Thyroid gland (tissue), 4 donors: Measurements from ENCODE around the gene EBP.

Experiments
- POLR2A ChIP-seq, 2 donors: fragments of 450-650 bp; IDR thresholded peaks; one replicate each; pipeline ENCODE4 v1.6.1; 2017; ENCODE audit warnings: antibody characterized with exemption in 2 of 2, mild to moderate bottlenecking in 2 of 2, moderate library complexity in 1 of 2
- TF ChIP-seq, protein P1 (sequence below), 6 experiments: fragments of 200-600 bp in 3 of 6; fragments of 450-650 bp in 3 of 6; sonication (generic) in 3 of 6; IDR thresholded peaks; one replicate each; pipeline ENCODE4 v1.5.1; 2016 to 2019; ENCODE audit warnings: antibody characterized with exemption in 6 of 6, mild to moderate bottlenecking in 2 of 6, inconsistent platforms in 1 of 6, moderate library complexity in 1 of 6

- TF ChIP-seq, protein P1, sequence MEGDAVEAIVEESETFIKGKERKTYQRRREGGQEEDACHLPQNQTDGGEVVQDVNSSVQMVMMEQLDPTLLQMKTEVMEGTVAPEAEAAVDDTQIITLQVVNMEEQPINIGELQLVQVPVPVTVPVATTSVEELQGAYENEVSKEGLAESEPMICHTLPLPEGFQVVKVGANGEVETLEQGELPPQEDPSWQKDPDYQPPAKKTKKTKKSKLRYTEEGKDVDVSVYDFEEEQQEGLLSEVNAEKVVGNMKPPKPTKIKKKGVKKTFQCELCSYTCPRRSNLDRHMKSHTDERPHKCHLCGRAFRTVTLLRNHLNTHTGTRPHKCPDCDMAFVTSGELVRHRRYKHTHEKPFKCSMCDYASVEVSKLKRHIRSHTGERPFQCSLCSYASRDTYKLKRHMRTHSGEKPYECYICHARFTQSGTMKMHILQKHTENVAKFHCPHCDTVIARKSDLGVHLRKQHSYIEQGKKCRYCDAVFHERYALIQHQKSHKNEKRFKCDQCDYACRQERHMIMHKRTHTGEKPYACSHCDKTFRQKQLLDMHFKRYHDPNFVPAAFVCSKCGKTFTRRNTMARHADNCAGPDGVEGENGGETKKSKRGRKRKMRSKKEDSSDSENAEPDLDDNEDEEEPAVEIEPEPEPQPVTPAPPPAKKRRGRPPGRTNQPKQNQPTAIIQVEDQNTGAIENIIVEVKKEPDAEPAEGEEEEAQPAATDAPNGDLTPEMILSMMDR (IDR thresholded peaks at IDR 0.05): no peak
- TF ChIP-seq POLR2A (IDR thresholded peaks at IDR 0.05): peak in 1 of 2 donors; percentile 61
Measured at GRCh38 chrX:48508400-48509244, 13.0 kb upstream of the EBP start, which contains the start of gene PORCN.
